Effector CD8-positive, alpha-beta T cell (primary cell): ENCODE results near the gene MBOAT2.

Experiments used
- DNase-seq: peaks from one replicate; lab custom pipeline; 2025; lab: John Stamatoyannopoulos, UW

MBOAT2 gene

GRCh38 chr2:8821276-8822217 lies 181.9 kb downstream of the MBOAT2 start:
- DNase-seq: no peak

DNA sequence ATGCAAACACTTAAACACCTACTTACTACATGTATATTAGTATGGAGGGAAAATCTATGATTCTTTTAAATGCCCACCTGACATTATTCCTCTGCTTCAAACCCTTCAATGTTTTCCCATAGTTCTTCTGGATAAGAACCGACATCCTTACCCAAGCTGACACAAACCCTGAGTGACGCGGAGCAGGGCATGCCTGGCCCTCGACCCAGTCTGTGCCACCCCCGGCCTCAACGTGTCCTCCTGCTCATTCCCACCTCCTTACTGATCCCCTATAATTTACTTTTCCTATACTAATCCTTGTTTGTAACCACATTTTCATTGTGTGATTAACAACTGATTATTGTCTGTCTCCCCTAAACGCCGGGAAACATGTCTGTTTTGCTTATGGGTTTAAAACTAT lies 183.5 kb downstream of the MBOAT2 start:
- no peak for DNase-seq

DNA sequence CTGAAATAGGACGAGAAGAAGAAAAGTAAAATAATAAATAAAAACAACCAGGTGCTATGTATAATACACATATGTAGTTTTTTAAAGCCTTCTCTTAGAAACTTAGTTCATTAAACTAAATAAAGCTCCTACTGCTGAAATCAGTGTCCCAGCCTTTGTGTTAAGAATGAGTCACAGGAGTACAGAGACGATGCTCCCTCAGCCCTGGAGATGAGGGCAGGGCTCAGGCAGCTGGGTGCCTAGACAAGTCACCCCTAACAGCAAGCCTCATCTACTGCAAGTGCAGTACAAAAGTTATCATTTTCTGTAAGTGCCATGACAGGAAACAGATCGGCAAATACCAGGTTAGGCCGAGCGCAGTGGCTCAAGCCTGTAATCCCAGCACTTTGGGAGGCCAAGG lies 184.3 kb downstream of the MBOAT2 start:
- DNase-seq: no peak

DNA sequence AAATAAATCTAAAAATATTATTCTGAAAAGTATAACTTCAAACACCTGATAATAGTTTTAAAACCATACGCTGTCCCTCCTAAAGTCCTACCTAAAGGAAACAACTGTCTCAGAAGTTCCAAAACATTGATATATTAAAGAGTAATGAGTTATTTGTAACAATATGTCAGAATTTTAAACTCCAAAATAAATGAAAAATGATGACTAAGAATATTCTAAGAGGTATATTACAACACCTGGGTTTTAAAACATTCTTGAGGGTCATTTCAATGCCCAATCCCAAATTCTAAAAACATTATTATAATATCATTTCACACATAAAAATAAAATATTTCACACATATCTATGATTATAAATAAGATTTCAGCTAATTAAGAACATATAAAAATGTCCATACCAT lies 186.3 kb downstream of the MBOAT2 start:
- DNase-seq: no peak

DNA sequence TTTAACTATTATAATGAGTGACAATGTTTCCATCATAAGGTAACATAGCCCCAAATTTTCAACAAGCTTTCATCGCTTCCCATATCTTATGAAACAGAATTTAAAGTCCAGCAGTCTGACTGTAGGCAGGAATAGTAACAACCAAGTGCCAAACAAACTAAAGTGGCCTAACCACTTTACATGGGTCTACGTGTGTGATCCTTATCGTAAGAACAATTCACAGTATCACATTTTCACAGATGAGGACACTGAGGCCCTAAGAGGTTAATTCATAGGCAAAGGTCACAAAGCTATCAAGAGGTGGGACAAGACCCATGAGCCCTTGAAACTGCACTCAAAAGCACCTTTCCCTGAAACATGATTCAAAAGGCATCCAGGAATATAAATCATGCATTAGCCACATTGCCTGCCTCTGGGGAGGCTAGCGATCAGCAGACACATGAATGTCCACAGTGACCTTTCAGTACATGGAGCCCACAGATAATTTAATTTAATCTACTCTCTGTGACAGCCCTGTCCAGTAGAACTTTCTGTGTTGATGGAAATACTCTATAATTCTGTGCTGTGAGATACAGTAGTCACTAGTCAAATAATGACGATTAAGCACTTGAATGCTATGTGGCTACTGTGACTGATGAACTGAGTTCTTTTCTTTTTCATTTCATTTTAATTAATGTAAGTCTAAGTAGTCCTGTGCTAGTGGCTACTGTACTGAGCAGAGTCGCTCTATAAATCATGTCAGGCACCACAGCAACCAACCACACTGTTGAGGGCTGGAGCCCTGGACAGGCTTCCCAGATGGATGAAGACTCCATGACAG lies 196.4 kb downstream of the MBOAT2 start:
- no peak for DNase-seq

DNA sequence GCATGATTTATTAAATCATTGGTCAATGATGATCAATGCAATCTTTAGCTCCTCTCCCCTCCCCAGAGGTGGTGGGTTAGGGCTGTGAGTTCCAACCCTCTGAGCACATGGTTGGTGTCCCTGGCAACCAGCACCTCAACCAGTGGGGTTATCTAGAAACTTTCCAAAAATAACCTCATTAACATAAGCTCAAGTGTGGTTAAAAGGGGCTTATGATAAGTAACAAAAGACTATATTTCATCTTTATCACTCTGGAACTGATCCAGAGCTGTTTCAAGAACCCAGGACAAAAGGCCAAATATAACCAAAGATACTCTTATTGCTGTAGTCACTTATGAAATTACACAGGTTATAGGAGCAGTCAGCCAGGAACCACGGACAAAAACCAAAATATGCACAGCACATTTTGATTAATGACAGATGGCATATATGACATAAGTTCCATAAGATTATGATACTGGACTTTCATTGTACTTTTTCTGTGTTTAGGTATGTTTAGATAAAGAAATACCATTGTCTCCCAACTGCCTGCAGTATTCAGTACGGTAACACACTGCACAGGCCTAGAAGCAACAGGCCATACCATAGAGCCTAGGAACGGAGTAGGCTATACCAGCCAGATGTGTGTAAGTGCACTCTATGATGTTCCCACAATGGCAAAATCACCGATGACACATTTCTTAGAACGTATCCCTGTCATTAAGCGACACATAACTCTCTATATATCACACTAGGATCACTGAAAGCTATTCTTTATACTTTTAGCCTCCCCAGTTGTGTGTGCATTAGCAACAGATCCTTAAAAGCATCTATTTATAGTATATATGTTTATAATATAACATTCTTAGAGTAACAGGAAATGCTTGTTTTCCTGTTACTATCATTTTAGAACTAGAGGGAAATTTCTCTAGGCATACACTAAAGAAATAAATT lies 197.9 kb downstream of the MBOAT2 start:
- no peak for DNase-seq

- no peak for DNase-seq
Measured at GRCh38 chr2:8803658-8804379, 199.7 kb downstream of the MBOAT2 start.

- no peak for DNase-seq
Measured at GRCh38 chr2:8802741-8803140, 200.7 kb downstream of the MBOAT2 start.
